GM12892 (cell line): Measurements from ENCODE around the gene SCAMP1.
A peak's percentile ranks its signal among the peaks of the same experiment; 100 is the strongest.

ENCODE experiments used
- DNase-seq: peaks from one replicate; pipeline ENCODE4 v3.0.0; 2011; ENCODE audit not compliant: insufficient read length
- FAIRE-seq: peaks from 2 replicates; lab custom pipeline; 2011; peaks lifted over from hg19 to GRCh38; lab: Jason Lieb, UNC
- POLR2A ChIP-seq: IDR thresholded peaks from 2 replicates; pipeline ENCODE4 v1.6.1; 2011; ENCODE audit warnings: low read depth, low read length, control low read depth
- POLR2AphosphoS5 ChIP-seq: IDR thresholded peaks from 2 replicates; pipeline ENCODE4 v1.6.1; 2011; ENCODE audit warnings: low read depth, low read length, control low read depth
- TAF1 ChIP-seq: IDR thresholded peaks from 2 replicates; pipeline ENCODE4 v1.6.1; 2011; ENCODE audit warnings: low read depth, mild to moderate bottlenecking, control low read depth, low read length, borderline replicate concordance

Gene SCAMP1

DNA sequence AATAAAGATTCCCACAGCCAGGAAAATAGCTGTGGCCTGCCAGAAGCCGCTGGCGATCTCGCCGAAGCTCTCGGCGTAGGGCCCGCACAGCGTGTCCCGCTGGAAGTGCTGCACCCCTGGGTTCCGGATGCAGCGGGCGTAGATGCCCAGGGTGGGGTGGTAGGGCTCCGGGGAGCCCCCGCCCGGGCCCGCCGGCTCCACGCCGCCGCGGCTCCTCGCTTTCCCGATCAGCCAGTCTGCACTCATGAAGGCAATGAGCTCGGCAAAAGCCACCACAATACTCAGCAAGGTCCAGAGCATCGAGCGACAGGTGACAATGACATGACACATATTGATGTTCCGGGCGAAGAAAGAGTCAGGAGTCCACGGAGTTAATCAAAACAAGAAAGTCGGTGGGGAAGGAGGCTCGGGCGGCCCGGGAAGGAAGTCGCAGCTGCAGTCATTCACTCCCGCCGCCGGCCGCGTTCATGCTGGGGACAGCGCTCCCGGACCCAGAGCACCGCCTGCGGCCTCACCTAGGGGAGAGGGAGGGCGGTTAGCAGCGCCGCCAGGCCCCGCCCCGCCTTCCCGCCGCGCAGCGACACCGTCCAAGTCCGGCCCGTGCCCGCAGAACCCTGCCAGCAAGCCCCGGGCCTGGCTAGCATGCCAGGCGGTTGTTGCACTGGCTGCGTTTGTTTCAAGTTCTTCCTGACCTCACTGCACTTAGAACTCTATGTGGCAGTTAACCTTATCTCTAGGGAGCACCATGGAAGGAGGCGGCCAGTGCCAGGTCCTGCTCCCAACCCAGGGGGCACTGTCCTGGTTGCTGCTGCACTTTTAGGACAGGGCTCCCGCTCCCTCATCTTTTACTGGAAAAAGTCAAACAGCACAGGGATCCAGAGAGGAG, 149.7 kb downstream of the SCAMP1 start:
- TF ChIP-seq TAF1 (no peak), POLR2AphosphoS5 (no peak), POLR2A (no peak)
- peak; percentile 75 for DNase-seq
- FAIRE-seq, result peak; percentile 60

DNA sequence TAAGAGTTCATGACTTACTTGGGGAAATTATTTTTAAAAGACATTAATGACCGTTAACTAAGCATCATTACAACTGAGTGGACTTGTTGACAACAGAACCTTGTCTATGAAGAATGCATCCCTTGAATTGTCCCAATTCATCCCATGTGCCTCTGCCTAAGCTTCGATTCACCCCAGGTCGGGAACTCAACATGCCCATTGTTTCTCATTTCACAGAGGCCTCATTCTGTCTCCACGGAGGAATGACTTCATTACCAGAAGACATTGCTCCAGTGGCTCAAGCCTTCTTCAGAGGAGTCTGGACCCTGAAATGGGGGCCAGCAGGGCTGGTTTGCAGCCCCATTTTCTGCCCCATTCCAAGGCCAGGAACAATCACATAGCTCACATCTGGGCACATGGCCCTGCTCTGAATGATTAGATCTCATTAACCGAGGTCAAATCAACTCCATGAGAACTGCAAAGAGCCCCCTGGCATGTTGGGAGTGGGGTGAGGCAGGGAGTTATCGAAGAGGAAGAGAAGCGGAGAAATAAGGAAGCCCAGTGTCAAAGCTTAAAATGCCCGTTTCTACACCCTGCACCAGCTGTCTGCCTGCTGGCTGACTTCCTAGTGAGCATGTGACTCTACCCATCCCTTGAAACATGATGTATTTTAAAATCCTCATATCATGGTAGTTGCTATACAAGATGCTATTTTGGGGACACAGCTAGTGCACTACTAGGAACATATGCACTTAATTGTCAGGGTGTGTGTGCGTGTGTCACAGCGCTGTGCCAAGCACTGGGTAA, 150.9 kb downstream of the SCAMP1 start:
- DNase-seq, result no peak
- no peak for TF ChIP-seq POLR2AphosphoS5
- TF ChIP-seq POLR2A, result no peak
- TF ChIP-seq TAF1, result no peak

DNA sequence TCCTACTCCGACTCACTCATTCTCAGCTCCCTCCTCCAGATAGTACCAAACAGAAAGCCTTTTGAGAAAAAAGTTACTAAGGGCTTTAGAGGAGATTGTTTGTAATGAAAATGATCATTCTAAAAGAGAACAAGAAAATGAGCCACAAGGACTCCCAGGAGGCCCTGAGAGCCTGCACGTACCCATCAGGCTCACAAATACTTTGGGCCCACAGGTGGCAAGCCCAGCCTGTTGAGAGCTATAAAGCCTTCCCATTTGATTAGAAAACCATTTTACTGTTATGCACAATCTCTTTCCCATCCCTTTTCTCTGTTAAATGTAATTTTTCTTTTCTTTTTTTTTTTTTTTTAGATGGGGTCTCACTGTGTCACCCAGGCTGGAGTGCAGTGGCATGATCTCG, 152.0 kb downstream of the SCAMP1 start:
- TF ChIP-seq POLR2A (no peak), TAF1 (no peak), POLR2AphosphoS5 (no peak)
- FAIRE-seq (no peak), DNase-seq (no peak)

More for the DNA sequence above, 150.9 kb downstream of the SCAMP1 start:
- FAIRE-seq, result no peak

DNA sequence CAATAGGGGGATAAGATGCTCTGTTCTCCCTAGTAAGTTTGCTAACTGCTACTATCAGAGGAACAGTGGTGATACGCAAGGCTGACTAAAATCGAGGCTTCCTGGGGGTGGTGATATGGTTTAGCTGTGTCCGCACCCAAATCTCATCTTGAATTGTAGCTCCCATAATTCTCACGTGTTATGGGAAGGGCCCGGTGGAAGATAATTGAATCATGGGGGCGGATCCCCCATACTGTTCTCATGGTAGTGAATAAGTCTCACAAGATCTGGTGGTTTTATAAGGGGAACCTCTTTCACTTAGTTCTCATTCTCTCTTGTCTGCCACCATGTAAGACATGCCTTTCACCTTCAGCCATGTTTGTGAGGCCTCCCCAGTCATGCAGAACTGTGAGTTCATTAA, 153.0 kb downstream of the SCAMP1 start:
- no peak for TF ChIP-seq POLR2A
- TF ChIP-seq POLR2AphosphoS5, result no peak
- TF ChIP-seq TAF1, result no peak
- DNase-seq, result no peak
- no peak for FAIRE-seq

DNA sequence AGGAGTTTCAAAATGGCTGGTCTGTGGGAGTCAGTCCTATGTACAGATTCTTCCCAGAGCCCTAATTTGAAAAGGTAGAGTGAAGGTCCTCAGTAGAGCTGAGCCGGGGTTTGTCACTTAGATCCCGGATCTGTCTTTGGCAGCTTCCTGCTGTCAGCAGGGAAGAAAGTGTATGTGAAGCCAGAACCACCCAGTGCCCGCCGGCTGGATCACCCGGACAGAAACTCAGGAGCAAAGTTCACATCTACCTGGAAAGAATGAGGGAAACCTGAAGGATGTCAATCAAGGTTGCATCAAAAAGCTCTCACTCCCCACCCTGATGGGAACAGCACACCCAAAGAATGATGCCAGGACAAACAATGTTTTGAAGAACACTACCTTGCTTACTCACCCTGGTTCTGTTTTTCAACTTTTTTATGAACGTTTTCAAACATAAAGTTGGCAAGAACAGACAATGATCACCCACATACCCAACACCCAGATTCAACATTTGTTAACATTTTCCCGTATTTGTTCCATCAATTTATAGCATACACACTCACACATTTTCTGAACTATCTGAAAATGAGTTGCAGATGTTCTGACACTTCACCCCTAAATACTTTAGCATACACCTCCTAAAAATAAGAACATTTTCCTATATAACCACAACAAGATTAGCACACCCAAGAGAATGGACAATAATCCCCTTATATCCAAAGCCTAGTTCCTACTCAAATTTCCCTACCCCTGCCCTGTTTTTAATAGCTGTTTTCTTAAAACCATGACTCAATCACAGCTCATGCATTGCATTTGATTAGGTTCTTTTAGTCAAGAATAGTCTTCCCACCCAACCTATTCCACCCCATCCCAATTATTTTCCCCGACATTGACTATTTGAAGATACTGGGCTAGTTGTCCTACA, 154.3 kb downstream of the SCAMP1 start:
- no peak for FAIRE-seq
- DNase-seq, result no peak

DNA sequence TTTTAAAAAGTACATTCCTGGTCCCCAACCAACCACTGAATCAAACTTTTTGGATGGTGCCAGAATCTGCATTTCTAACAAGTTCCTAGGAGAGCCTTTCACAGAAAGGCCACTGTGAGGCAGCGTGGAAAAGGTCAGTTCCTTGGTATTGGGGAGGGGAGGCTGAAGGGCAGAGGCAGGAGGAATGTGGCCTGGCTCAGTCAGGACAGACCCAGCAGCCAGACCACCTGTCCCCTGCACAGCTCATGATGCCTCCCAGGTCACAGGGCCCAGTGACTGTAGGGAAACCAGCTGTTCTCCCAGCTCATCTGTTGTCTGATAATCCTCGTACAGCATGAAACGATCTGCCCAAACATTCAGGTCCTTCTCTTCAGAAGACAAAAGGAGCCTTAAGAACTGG, 155.3 kb downstream of the SCAMP1 start:
- no peak for FAIRE-seq

More for the DNA sequence above, 154.3 kb downstream of the SCAMP1 start:
- no peak for TF ChIP-seq POLR2A
- no peak for TF ChIP-seq POLR2AphosphoS5
- TF ChIP-seq TAF1, result no peak

DNA sequence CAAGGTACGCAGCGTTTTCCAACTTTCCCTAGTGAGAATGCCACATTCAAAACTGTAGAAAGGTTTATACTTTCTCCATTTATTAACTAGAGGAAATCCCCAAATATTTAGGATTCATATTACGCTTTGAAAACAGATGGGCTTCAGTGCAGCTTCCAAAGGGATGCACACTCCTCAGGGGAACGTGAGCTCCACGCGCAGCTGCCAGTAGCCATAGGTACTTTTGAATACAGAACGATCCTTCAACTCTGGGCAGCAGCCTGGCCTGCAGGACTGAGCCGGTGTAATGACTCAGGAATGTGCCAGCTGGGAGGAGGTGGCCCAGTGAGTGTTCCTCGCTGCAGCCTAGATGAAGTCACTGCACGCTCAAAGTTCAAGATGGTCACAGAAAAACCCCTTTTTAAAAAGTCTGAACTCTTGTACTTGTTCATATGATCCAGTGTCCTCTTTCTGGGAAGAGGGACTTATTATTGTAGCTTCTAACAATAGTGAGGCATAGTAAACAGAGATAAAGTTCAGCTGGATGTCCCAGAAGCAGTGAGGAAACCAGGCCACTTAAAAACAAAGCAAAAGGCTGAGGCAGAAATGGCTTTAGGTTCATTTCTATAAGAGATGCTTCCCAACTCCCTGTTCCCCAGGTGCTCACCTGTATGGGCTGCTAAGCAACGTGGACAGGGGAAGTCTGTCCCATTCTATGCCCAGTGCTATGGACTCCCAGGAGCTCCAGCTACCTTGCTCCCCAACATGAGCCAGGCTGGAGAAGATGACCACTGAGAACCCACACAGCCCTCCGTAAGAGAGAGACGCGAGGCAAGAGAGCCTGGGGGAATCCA, 158.2 kb downstream of the SCAMP1 start:
- FAIRE-seq, result no peak
- no peak for DNase-seq
- TF ChIP-seq POLR2A (no peak), POLR2AphosphoS5 (no peak), TAF1 (no peak)

More for the DNA sequence above, 155.3 kb downstream of the SCAMP1 start:
- TF ChIP-seq POLR2AphosphoS5 (no peak), POLR2A (no peak), TAF1 (no peak)
- DNase-seq, result no peak

DNA sequence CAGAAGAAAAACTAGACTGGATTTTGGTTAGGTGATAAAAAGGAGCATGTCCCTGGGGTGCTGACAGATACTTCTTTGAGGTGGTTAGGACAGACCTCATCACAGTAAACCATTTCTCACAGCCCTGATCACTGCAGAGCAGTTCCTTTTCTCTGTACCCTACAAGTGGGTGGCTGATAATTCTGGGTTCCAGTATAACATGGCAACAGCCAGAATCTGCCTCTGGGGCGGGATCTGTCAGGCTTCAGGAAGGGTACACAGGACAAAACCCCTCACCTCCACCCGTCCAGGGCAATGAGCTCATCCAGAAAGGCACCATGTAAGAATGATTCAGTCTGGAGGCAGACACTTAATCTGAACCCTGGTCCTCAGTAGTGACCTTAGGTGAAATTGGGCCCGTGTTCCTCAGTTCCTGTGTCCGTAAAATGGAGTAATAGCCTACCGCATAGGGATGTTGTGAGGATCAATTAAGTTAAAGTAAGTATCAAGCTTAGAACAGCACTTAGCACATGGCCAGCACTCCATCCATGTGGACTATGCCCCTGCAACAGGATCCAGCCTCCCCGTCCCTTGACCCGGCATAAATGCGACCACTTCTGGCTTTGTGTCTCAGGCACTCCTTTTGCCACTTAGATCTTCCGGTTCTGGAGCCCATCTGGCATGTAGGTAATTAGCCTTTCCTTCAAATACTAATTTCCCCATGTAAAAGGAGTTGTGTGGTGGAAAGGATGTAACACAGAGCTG, 159.0 kb downstream of the SCAMP1 start:
- FAIRE-seq (no peak), DNase-seq (no peak)
- TF ChIP-seq TAF1 (no peak), POLR2A (no peak), POLR2AphosphoS5 (no peak)

DNA sequence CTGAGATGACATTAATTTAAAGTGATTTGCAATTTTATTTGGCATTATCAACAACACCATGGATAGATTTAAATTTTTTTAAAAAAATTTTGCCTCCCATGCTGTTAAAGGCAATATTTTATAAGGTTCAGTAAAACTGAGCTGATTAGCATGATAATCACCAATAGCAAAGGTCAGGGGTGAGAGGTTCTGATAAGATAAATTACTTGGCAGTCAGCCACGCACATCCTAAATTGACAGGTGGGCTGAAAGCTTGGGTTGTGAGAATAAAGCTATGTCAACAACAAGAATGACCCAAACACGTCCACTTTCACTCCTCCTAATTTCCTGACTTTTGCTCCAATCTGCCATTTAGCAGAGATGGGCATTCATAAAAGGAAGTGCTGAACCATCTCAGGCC, 161.0 kb downstream of the SCAMP1 start:
- no peak for TF ChIP-seq POLR2AphosphoS5
- no peak for TF ChIP-seq TAF1
- TF ChIP-seq POLR2A, result no peak
- DNase-seq, result no peak
- FAIRE-seq, result no peak
